Putamen (tissue), 1 donor: ENCODE results near the gene DSCAM.

ENCODE experiments used
- DNase-seq: peaks from one replicate; pipeline ENCODE4 v3.0.0-alpha.2; 2016; ENCODE audit warnings: low spot score

Gene DSCAM

DNA sequence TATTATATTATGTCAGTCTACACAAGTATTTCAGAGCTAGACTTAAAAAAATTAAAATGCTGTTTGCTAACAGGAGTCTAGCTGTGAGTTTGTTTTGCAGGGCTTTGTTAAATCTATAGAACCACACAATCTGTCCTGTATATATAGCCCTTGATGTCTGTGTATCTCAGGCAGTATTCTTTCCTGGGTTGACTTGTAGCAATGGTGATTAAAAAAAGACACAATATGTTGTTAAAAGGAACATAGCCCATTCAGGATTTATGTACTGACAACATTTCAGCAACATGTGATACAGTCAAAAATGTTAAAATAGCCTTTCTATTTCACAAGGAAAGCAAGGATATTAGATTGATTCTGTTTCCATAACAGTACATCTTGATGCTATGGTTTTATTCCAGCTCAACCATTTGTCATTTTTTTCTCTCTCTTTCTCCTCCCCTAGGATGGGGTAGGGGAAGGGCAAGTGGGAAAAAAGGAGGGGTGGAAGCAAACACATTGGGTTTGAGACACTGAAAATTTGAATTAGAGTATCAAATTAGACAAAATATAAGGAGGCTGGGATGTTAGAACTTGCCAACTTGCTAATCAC is 139.2 kb downstream of the DSCAM start:
- DNase-seq, result no peak

GRCh38 chr21:40706806-40707655 is 139.9 kb downstream of the DSCAM start:
- peak; percentile 49 for DNase-seq

DNA sequence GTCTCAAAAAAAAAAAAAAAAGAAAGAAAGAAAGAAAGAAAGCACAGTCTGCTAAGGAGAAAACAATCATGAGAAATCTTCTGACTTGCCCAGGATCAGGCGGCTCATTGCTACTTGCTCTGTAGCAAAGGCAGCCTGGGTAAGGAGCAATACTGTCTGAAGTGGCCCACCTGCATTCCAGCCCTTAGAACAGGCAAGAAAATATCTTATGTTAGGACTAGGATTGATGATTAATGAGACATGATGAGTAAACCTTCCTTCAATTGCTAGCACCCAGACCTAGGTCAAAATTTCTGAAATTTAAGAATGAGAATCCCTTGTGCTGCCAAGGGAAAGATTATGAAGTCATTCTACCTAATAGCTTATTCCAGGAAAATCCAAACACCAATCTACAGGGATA is 140.8 kb downstream of the DSCAM start:
- no peak for DNase-seq

DNA sequence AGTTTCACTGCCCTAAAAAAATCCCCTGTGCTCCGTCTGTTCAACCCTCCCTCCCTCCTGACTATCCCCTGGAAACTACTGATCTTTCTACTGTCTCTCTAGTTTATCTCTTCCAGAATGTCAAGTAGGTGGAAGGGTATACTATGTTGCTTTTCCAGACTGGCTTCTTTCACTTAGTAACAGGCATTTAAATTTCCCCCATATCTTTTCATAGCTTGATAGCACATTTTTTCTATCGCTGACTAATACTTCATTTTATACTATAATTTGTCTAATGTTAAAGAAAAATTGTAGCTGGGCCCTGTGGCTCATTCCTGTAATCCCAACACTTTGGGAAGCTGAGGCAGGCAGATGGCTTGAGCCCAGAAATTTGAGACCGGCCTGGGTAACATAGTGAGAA is 142.8 kb downstream of the DSCAM start:
- DNase-seq, result no peak

DNA sequence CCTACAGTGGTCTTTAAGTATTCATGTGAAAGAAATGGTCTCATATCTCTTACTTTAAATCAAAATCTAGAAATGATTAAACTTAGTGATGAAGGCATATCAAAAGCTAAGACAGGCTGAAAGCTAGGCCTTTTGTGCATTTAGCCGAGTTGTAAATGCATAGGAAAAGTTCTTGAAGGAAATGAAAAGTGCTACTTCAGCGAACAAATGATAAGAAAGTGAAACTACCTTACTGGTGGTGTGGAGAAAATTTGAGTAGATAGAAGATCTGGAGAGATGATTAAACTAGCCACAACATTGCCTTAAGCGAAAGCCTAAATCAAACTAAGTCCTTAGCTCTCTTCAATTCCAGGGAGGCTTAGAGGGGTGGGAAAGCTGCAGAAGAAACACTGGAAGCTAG is 147.6 kb downstream of the DSCAM start:
- no peak for DNase-seq

- DNase-seq, result no peak
These were observed 150.7 kb downstream of the DSCAM start for GRCh38 chr21:40696246-40696645.

DNA sequence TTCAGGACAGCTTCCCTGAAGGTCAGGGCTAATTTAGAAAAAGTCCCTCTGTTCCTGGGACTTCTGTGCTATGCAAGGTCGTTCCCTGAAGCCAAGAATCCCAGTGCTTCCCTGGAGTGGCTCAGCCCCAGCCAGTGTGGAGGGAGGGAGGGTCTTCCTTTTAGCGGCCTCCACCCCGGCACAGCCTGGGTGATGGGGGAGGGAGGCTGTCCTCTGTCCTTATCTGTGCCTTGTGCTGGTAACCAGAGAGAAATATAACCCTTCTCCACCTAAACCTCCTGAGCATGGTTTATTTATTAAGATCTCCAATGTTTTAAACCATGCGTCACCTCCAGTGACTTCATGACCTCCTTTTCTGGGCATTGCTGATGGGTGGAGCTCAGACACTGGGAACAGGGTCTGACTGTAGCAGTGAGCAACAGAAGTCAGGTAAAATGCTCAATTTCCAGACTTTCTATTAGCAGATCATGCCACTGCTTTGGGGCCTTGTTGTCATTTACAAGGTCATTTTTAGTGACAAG is 157.1 kb downstream of the DSCAM start:
- no peak for DNase-seq

GRCh38 chr21:40689217-40689616 is 157.7 kb downstream of the DSCAM start:
- DNase-seq, result no peak

- DNase-seq, result peak; percentile 12
These were observed 158.7 kb downstream of the DSCAM start for GRCh38 chr21:40688106-40688864.

DNA sequence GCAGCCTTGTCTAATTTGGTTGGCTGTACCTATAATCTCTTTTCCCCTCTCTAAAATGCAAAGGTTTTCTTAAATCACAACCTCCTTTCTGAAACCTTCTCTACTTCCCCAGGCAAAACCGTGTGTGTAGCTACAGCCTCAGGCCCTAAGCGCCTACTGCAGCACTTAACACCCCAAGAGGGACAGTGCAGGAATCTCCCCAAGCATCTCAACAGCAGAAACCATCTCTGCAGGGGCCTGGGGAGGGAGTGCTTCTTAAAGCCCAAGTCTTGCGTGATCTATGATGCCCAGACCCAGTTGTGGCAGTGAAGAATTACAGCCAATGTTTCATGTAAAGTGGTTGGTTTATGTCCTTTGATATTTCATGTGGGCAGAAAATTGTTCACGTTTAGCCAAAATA is 159.3 kb downstream of the DSCAM start:
- DNase-seq, result no peak

DNA sequence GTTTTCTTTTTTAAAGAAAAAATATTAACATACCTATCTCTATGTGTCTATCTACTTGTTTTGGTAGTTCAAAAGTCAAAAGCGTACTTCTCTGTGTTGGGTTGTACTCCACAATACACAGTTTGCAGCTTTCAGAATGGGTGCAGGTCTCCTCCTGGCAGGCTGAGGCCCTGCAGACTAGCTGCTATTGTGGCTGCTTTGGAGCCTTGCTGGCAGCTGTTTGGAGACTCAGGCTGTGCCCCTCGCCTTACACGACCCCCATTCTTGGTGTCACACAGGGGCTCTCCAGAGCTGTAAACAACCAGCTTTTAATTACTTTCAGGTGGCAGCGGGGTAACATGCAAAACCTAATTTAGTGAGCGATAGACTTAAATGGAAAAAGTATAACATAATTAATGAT is 160.4 kb downstream of the DSCAM start:
- no peak for DNase-seq

DNA sequence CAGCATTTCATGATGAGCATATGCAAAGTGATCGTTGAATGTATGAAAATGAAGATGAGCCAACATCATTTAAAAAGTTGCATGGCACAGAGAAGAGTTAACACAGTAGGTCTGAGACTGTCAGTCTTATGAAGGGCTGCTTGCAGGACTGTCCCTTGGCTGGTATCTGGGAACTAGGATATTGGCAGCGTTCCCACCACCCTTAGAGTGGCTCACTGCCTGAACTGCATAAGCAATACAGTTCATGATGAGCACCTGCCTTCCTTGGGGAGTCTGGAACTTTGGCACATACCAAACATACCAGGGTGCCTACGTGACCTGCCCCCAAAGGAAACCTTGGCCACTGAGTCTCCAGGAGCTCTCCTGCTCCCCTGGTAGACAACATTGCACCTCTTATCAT is 161.8 kb downstream of the DSCAM start:
- DNase-seq, result no peak

- DNase-seq, result no peak
These were observed 162.2 kb downstream of the DSCAM start for GRCh38 chr21:40684726-40685125.

- DNase-seq, result no peak
These were observed 163.6 kb downstream of the DSCAM start for GRCh38 chr21:40683349-40683748.

DNA sequence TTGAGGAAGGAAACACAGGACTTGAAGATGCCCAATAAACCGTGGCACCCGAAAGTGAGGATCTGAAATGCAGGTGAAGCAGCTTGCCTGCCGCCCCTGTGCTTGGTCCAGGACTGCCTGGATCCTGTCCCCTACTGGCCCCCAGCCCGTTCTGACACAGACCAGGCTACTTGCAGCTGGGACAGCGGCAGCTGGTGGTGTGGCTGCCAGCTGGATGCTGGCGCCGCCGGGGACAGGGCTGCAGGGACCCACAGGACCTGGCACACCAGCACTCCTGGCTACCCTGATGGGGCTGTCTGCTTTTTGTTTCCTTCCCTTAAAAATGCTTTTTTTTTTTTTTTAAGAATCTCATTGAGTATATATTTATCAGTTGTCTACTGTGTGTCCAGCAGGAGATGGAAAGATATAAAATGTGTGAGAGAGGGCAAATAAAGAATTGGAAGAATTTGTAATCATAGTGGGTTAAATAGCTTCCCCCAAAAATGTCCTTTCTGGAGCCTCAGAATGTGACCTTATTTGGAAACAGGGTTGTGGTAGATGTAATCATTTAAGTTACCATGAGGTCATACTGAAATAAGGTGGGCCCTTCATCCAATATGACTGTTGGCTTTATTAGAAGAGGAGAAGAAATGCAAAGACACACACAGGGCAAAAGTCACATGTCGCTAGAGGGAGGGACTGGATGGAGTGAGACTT is 165.6 kb downstream of the DSCAM start:
- no peak for DNase-seq

DNA sequence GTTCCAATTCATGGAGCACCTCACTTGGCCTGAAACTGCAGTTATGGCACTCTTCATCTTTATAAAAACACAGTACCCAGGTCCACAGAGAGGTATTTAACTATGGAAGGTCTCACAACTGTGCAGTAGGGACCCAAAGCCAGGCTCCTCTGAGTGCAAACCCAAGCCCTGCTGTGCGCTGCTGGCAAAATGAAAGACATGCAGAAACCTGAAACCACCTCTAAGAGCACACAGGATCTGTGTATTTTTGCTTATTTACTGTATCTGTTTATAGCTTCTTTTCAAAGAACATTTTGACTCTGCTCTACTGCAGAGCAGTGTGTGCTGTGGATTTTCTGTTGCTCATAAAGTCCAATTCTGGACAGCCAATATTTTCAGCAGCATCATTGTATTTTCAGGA is 166.6 kb downstream of the DSCAM start:
- no peak for DNase-seq

DNA sequence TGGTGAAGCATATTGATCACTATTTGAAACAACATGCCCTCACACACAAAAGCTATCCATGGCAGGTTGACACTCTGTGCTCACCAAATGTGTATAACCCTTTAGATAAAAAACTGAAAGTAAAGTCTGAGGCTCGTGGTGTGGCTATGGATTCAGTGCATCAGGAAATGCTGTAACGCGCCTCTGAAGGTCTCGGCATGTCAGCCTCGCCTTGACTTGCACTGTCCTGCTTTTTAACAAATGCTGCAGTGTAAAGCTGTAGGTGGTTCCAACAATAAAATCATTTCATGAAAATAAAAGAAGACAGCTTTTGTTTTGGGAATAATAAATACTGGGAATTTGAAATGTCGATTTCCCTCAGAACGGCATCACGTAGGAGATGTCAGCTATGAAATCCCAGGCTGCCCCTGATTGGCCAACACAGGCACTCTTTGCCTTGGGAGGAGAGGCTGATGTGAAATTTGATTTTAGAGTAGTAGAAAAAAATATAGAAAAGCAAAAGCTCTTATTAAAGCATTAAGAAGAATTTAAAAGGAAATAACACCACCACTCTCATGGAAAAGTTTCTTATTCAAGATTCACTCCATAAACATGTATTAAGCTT is 168.2 kb downstream of the DSCAM start:
- no peak for DNase-seq

GRCh38 chr21:40675017-40675416 is 171.9 kb downstream of the DSCAM start:
- DNase-seq, result no peak

DNA sequence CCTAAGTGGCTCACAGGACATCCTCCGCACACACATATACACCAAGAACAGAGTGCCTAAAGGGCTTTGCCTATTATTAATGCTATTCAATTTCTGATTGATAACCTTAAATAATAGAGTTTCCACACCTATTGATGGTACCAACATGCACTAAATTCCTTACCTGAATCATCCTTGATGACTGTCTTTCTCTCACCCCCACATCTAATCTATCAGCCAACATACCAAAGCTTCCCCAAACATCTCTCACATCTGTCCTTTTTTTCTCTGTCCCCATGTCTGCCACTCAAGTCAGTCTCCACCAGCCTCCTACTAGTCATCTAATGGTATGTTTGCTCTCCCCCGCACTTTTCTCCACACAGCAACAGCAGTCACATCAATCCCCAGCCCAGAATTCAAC is 174.4 kb downstream of the DSCAM start:
- DNase-seq, result no peak

GRCh38 chr21:40671716-40672115 is 175.2 kb downstream of the DSCAM start:
- DNase-seq, result no peak

GRCh38 chr21:40668555-40669275 is 178.2 kb downstream of the DSCAM start:
- DNase-seq, result no peak
